Stimulated activated naive B cell treated with anti-CD40 and anti-IgM and Interleukin-4, amounts not matched to agents 10 μg/mL and 1 μg/mL and 100 μg/mL, for 72 hours (primary cell): ENCODE data around the gene CRHBP.
A peak's percentile ranks its signal among the peaks of the same experiment; 100 is the strongest.
"Not testable (repeated sequence)": the region's sequence is repeated elsewhere in the genome, so short reads cannot be mapped to it uniquely, and the experiment has no call there.

Experiments used
- ATAC-seq, 2 donors: fragments of 150-1000 bp; cut with Tn5 transposase; replicated peaks; 2 replicates each; pipeline ENCODE4 v1.10.0; 2021; ENCODE audit warnings: moderate library complexity in 1 of 2
- DNase-seq: peaks from one replicate; pipeline ENCODE4 v3.0.0; 2021
- H3K27ac Mint-ChIP-seq: one replicate; pipeline ENCODE4 v1.8.0; 2022; ENCODE audit warnings: mild to moderate bottlenecking, mixed read lengths
- H3K27me3 Mint-ChIP-seq, 2 donors: one replicate each; pipeline ENCODE4 v1.8.0; 2022; ENCODE audit warnings: mixed read lengths in 2 of 2
- H3K36me3 Mint-ChIP-seq, 2 donors: one replicate each; pipeline ENCODE4 v1.8.0; 2022; ENCODE audit warnings: mixed read lengths in 2 of 2, mild to moderate bottlenecking in 1 of 2
- H3K4me1 Mint-ChIP-seq, 2 donors: one replicate each; pipeline ENCODE4 v1.8.0; 2022; ENCODE audit warnings: mixed read lengths in 2 of 2, mild to moderate bottlenecking in 1 of 2
- H3K4me3 Mint-ChIP-seq, 2 donors: one replicate each; pipeline ENCODE4 v1.8.0; 2022; ENCODE audit warnings: mild to moderate bottlenecking in 2 of 2, mixed read lengths in 2 of 2, moderate library complexity in 1 of 2
- H3K9me3 Mint-ChIP-seq, 2 donors: one replicate each; pipeline ENCODE4 v1.8.0; 2022; ENCODE audit warnings: mixed read lengths in 2 of 2, mild to moderate bottlenecking in 1 of 2

Gene CRHBP

DNA sequence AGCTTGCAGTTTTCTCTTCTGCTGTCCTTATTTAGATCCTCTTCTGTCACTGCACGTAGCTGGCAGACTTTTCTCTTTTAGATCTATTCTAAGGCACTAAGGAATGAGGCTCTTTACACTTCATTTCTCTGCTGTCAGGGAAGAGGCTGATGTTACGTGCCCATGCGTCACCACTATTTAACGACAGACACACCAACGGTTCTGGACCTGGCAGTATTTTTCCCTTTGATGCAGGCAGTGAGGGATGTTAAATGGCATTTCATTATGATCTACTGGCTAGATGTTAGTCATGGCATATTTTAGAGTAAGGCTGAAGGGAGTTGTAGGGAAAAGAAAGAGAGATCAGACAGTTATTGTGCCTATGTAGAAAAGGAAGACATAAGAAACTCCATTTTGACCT, 8.2 kb upstream of the CRHBP start:
- H3K36me3 Mint-ChIP-seq = peaks cover 0 to 1% of the 10 kb centered on the region in 2 donors
- H3K9me3 Mint-ChIP-seq = peaks cover 8 to 9% of the 10 kb centered on the region in 2 donors
- no peak overlapping the region for H3K27ac Mint-ChIP-seq
- H3K4me3 Mint-ChIP-seq = no peak overlapping the region
- peaks cover 0 to 11% of the 10 kb centered on the region in 2 donors for H3K27me3 Mint-ChIP-seq
- H3K4me1 Mint-ChIP-seq = no peaks in the 10 kb centered on the region
- ATAC-seq (no peak), DNase-seq (no peak)

DNA sequence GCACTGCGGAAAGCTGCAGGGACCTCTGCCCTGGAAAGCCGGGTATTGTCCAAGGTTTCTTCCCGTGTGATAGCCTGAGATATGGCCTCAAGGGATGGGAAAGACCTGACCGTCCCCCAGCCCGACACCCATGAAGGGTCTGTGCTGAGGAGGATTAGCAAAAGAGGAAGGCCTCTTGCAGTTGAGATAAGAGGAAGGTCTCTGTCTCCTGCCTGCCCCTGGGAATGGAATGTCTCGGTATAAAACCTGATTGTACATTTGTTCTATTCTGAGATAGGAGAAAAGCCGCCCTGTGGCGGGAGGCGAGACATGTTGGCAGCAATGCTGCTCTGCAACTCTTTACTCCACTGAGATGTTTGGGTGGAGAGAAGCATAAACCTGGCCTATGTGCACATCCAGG, 7.6 kb upstream of the CRHBP start:
- H3K36me3 Mint-ChIP-seq, H3K4me3 Mint-ChIP-seq, H3K4me1 Mint-ChIP-seq, H3K27ac Mint-ChIP-seq, DNase-seq, ATAC-seq, H3K9me3 Mint-ChIP-seq: not testable (repeated sequence)
- peaks cover 0 to 12% of the 10 kb centered on the region in 2 donors for H3K27me3 Mint-ChIP-seq

DNA sequence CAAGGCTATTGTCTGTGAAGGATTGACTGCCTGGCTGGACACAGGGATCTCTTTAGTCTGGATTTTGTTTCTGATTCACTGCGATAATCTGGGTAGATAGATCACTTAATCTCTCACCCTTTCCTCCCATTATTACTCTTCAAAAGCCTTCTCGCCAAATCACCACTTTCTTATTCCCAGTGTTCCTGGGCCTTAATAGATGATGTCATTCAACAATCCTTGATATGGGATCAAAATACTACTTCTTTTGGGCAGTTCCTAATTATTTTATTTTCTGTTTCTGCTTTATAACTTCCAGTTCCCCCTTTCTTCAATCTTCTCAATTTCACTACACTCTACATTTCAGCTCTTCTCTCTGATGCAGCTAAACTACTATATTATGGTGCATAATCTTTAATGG, 6.8 kb upstream of the CRHBP start:
- H3K4me1 Mint-ChIP-seq = no peaks in the 10 kb centered on the region
- peaks cover 2 to 4% of the 10 kb centered on the region in 2 donors for H3K9me3 Mint-ChIP-seq
- H3K4me3 Mint-ChIP-seq = no peak overlapping the region
- ATAC-seq (no peak), DNase-seq (no peak)
- no peak overlapping the region for H3K27ac Mint-ChIP-seq
- peaks cover 0 to 1% of the 10 kb centered on the region in 2 donors for H3K36me3 Mint-ChIP-seq
- H3K27me3 Mint-ChIP-seq = peaks cover 2 to 13% of the 10 kb centered on the region in 2 donors

DNA sequence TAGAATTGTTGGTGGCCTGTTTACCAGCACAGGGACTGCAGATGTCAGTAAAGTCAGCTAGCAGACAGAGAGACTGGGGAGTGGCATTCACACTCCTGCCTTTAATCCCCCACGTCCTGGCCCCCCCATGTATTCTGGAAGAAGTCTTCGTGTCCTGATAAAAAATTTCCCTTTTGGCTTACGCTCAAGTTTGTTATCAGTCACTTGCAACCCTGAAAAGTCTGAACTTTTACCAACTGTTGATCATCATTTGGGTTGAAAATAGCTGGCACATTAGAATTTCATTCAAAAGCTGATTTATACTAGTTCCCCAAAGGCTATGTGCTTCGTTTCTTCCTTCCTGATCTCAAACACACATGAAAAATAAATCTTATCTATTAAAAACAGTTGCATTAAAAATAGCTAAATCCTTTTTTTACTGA, 5.8 kb upstream of the CRHBP start:
- no peak overlapping the region for H3K4me3 Mint-ChIP-seq
- peaks cover 6 to 17% of the 10 kb centered on the region in 2 donors for H3K27me3 Mint-ChIP-seq

DNA sequence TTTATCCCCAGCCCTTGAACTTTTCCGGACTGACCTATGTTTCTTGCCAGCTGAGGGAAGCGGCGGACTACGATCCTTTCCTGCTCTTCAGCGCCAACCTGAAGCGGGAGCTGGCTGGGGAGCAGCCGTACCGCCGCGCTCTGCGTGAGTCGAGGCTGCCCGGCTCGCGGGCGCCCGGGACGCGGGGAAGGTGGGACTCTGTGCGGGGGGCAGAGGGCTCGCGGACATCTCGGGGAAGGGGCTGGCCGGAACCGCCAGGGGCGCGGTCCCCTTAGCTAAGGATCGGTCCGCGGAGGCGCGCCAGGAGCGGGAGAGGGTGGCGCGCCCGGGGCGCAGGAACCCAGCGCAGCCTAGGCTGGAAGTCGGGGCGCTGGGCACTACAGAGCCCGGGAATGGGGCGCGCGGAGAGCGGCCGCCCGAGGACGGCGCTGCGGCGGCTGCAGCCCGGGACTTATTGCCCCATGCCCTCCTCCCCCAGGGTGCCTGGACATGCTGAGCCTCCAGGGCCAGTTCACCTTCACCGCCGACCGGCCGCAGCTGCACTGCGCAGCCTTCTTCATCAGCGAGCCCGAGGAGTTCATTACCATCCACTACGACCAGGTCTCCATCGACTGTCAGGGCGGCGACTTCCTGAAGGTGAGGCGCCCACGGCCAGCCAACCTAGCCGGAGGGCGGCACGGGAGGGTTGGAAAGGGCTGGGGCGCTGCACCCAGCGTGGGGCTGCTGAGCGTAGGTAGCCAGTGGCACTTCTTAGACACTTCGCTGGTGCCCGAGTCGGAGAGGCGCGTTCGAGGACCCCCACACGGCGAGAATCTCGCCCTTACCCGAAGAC, 922 bp downstream of the CRHBP start:
- DNase-seq (no peak), ATAC-seq (peak in 1 of 2 donors; percentile 25)
- Mint-ChIP-seq H3K4me1 (peaks cover 9 to 17% of the 10 kb centered on the region in 2 donors), H3K4me3 (peak overlapping the region; percentile 41 to 57), H3K27ac (no peak overlapping the region), H3K27me3 (peaks cover 29 to 39% of the 10 kb centered on the region in 2 donors), H3K9me3 (no peaks in the 10 kb centered on the region), H3K36me3 (no peaks in the 10 kb centered on the region)

More for the DNA sequence above, 5.8 kb upstream of the CRHBP start:
- H3K27ac Mint-ChIP-seq = no peak overlapping the region
- DNase-seq (no peak), ATAC-seq (no peak)
- no peaks in the 10 kb centered on the region for H3K4me1 Mint-ChIP-seq
- H3K36me3 Mint-ChIP-seq = no peaks in the 10 kb centered on the region
- no peaks in the 10 kb centered on the region for H3K9me3 Mint-ChIP-seq

DNA sequence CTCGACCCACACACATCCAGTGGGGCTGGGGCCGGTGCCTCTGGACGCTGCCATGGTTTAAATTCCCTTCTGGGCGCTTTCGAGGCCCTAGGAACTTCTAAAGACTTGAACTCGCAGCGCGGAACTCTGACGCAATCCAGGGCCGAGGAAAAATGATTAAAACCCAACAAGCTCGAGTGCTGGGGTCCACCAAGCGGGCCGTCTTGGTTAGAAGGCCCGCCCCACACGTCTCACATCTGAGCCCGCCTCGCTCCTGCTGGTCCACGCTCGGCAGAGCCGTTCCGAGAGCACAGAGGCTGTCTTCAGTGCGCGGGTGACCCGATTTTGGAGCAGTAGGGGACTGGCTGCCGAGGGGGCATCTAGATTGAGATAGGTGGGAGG, 1.5 kb downstream of the CRHBP start:
- Mint-ChIP-seq H3K4me3 (peak overlapping the region; percentile 39 to 57), H3K36me3 (no peaks in the 10 kb centered on the region)
- no peak for DNase-seq

DNA sequence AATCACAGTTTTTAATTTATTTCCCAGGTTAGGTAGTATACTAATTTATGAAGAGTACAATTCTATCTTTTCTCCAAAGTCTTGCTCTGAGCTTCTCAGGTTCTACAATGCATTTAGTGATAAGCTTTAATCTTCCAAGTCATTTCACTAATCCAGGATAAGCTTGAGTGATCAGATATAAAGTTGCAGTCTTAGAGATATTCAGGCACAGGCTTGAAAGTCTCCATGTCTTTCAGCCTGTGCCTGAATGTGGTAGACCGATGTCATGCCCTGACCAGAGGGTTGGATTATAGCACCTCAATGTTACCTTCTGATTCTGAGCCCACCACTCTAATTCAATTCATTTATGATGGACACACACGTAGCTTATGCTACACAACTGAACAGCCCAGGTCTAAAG, 3.2 kb downstream of the CRHBP start:
- peaks cover 23 to 49% of the 10 kb centered on the region in 2 donors for H3K27me3 Mint-ChIP-seq
- ATAC-seq = no peak
- H3K27ac Mint-ChIP-seq = no peak overlapping the region
- H3K36me3 Mint-ChIP-seq = no peaks in the 10 kb centered on the region
- H3K9me3 Mint-ChIP-seq = no peaks in the 10 kb centered on the region
- H3K4me1 Mint-ChIP-seq = peaks cover 12 to 23% of the 10 kb centered on the region in 2 donors
- H3K4me3 Mint-ChIP-seq = no peak overlapping the region
- no peak for DNase-seq

More for the DNA sequence above, 1.5 kb downstream of the CRHBP start:
- ATAC-seq = no peak
- H3K9me3 Mint-ChIP-seq = no peaks in the 10 kb centered on the region
- no peak overlapping the region for H3K27ac Mint-ChIP-seq
- peaks cover 9 to 17% of the 10 kb centered on the region in 2 donors for H3K4me1 Mint-ChIP-seq
- peaks cover 28 to 41% of the 10 kb centered on the region in 2 donors for H3K27me3 Mint-ChIP-seq

DNA sequence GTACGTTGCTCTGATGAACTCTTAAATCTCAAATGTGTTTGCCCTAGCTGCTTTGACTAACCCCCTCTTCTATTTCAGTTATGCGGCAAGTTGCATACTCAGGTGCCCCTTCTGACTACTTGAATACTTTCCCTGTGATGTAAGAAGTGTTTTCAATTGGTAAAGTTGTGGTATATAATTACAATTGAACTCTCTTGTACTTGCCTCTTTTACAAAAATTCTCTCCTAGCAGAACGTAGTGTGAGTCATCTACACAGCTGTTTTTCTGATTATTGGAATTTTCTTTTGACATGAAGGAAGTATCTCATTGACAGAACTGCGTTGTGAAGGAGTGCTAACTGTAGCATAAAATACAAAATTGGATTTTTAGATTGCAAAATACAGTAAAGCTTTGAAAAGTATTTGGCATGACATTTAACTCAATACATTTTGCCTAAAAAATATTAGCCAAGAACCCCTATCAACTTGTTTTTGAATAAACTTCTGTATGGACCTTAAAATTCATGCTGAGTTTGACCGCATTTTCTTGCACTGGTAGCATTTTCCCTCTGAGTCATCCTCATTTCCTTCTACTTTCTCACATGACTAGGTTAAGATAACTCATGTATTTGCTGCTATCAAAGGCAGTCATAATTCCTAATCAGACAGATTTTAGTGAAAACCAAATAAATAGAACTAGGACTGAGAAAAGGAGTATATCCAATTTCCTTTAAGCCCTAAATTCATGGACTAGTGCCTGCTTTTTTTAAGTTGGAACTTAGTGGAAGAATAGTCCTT, 6.3 kb downstream of the CRHBP start:
- H3K27me3 Mint-ChIP-seq = peaks cover 9 to 28% of the 10 kb centered on the region in 2 donors
- no peaks in the 10 kb centered on the region for H3K36me3 Mint-ChIP-seq
- H3K27ac Mint-ChIP-seq = no peak overlapping the region
- ATAC-seq (no peak), DNase-seq (no peak)
- H3K4me1 Mint-ChIP-seq = peaks cover 6 to 12% of the 10 kb centered on the region in 2 donors
- no peaks in the 10 kb centered on the region for H3K9me3 Mint-ChIP-seq
- H3K4me3 Mint-ChIP-seq = no peak overlapping the region

DNA sequence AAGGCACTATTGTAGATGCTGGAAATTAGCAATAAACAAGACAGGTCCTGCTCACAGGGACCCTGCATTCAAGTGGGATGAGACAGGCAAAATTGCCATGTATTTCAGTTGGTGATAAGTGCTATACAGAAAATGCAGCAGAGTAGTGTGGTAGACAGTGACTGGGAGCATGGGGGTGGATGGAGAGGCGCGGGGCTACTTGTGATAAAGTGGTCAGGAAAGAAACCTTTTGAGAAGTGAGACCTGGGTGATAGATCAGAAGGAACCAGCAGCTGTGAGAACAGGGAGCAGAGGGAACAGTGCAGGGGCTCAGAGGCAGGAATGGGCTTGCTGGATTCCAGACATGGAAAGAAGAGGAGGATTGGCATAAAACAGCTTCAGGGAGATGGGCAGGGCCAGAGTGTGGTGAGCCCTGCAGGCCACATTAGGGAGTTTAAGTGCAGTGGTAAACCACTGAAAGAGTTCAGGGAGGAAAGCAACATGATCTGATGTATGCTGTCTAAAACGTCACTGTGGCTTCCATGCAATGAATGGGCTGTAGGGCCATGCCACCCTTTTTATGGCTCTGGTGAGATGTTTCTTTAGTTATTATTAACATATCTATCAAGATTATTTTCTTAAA, 7.3 kb downstream of the CRHBP start:
- H3K9me3 Mint-ChIP-seq = no peaks in the 10 kb centered on the region
- H3K27ac Mint-ChIP-seq = no peak overlapping the region
- no peaks in the 10 kb centered on the region for H3K36me3 Mint-ChIP-seq
- peaks cover under 1 to 18% of the 10 kb centered on the region in 2 donors for H3K27me3 Mint-ChIP-seq
- peak; percentile 60 to 61 for ATAC-seq
- H3K4me3 Mint-ChIP-seq = no peak overlapping the region
- H3K4me1 Mint-ChIP-seq = peaks cover 3 to 5% of the 10 kb centered on the region in 2 donors
- no peak for DNase-seq

DNA sequence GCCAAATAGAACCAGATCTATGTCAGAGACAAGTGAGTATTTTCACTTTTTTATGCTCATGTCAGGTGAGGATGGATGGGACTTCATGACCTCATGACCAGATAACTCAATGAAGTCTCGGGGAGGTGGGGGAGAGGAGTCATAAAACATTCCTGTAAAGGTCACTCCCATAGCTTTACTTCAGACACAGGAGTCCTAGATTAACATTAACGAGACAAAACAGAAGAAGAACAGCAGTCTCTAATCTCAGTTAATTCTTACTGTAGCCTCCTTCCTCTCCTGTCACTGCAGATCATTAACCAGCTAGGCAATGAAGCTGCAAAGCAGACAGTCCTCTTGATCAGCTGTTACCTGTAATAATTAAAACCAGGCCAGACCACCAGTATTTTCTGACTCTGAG, 11.2 kb downstream of the CRHBP start:
- Mint-ChIP-seq H3K27ac (no peak overlapping the region), H3K36me3 (no peaks in the 10 kb centered on the region), H3K4me1 (peaks cover 3 to 5% of the 10 kb centered on the region in 2 donors), H3K9me3 (no peaks in the 10 kb centered on the region), H3K4me3 (no peak overlapping the region), H3K27me3 (peaks cover 0 to 11% of the 10 kb centered on the region in 2 donors)
- ATAC-seq = no peak
- no peak for DNase-seq

DNA sequence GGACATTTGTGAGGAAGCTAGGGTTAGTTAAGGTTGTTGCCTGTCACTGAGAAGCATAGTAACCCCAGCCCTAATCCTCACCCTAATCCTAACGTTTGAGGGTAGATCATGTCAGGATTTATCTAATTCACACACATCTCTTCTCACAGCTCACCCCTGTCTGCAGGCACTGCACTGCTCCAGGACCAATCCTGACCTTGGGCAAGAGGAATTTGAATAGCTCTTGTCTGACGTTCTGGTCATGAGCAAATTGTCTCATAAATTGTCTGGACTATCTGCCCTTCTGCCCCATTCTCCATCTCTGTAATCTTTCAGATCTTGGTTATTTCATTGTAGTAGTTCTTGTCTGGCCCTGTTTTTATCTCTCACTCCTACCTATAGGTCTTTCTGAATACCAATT, 18.7 kb downstream of the CRHBP start:
- H3K27ac Mint-ChIP-seq = no peak overlapping the region
- DNase-seq (no peak), ATAC-seq (no peak)
- H3K36me3 Mint-ChIP-seq = no peaks in the 10 kb centered on the region
- H3K4me1 Mint-ChIP-seq = no peaks in the 10 kb centered on the region
- H3K27me3 Mint-ChIP-seq = peaks cover 5% of the 10 kb centered on the region in 2 donors
- no peaks in the 10 kb centered on the region for H3K9me3 Mint-ChIP-seq
- H3K4me3 Mint-ChIP-seq = no peak overlapping the region

DNA sequence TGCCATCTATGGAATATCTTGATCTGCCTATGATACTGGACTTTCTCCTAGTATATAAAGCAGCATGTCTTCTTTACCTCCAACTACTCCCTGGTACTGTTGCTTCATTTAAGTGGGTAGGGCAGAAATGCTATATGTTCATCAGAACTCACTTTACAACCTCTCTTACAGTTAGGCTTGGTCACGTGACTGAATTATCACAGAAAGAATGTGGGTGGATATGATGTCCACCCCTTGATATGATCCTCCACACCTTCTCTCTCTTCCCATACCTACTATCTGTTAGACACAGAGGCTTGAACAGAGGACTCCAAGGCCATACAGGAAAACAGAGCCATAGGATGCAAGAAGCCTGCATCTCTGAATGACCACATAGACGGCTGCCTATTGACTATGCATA, 19.8 kb downstream of the CRHBP start:
- Mint-ChIP-seq H3K36me3 (no peaks in the 10 kb centered on the region), H3K4me1 (no peaks in the 10 kb centered on the region), H3K27me3 (peaks cover 5% of the 10 kb centered on the region in 2 donors), H3K27ac (no peak overlapping the region), H3K4me3 (no peak overlapping the region), H3K9me3 (no peaks in the 10 kb centered on the region)
- no peak for DNase-seq
- ATAC-seq = no peak

DNA sequence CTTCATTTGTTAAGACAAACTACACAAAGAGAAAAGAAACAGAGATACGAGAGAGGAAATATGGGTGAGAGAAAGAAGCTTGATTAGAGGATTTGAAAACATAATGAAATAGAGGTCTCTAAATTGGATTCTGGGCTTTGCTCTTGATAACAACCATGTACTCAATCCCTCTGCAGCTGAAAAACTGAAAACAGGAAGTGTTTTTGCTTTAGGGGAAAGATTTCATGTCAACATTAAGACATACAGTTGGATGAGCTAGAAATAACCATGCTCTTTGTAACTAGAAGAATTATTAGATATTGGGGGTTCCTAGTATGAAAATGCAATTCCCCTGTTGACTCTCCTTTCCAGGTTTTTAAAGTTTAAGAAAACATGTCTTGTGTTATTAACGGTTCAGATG, 21.9 kb downstream of the CRHBP start:
- ATAC-seq (no peak), DNase-seq (no peak)
- no peak overlapping the region for H3K27ac Mint-ChIP-seq
- no peaks in the 10 kb centered on the region for H3K4me1 Mint-ChIP-seq
- no peaks in the 10 kb centered on the region for H3K36me3 Mint-ChIP-seq
- H3K4me3 Mint-ChIP-seq = no peak overlapping the region
- peaks cover 5% of the 10 kb centered on the region in 2 donors for H3K27me3 Mint-ChIP-seq
- no peaks in the 10 kb centered on the region for H3K9me3 Mint-ChIP-seq

DNA sequence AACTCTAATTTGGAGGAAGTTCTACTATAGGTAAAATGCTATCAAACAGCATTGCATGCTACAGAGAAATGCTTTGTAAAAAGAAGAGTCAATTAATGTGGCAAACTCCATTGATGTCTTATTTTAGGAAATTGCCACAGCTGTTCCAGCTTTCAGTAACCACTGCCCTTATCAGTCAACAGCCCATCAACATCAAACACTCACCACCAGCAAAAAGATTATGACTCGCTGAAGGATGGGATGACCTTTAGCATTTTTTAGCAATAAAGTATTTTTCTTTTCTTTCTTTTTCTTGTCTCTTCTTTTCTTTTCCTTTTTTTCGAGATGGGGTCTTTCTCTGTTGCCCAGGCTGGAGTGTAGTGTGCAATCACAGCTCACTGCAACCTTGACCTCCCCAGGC, 26.0 kb downstream of the CRHBP start:
- Mint-ChIP-seq H3K9me3 (no peaks in the 10 kb centered on the region), H3K27me3 (peaks cover 0 to 3% of the 10 kb centered on the region in 2 donors), H3K27ac (no peak overlapping the region), H3K4me3 (no peak overlapping the region), H3K4me1 (no peaks in the 10 kb centered on the region), H3K36me3 (no peaks in the 10 kb centered on the region)
- ATAC-seq (no peak), DNase-seq (no peak)
